ENCODE measurements around the gene TNNI3K.
"Not testable (repeated sequence)": the region's sequence is repeated elsewhere in the genome, so short reads cannot be mapped to it uniquely, and the experiment has no call there.

Gene TNNI3K

GRCh38 chr1:74247881-74248528, 12.8 kb downstream of the TNNI3K start:
- no peak for TF ChIP-seq ZNF274 (IDR thresholded peaks at IDR 0.05; ENCODE audit: low read depth, low read length)
- no peak overlapping the region for H3K4me3 ChIP-seq (ENCODE audit: low read length)

GRCh38 chr1:74253243-74253824, 18.1 kb downstream of the TNNI3K start:
- H3K4me3 ChIP-seq (ENCODE audit: low read length) = not testable (repeated sequence)

- no peak overlapping the region for H3K4me3 ChIP-seq (ENCODE audit: low read length)
- no peak for TF ChIP-seq ZNF274 (IDR thresholded peaks at IDR 0.05; ENCODE audit: low read depth, low read length)
Observed at GRCh38 chr1:74266001-74266400, 30.8 kb downstream of the TNNI3K start.

- no peak for TF ChIP-seq ZNF274 (IDR thresholded peaks at IDR 0.05; ENCODE audit: low read depth, low read length)
- H3K4me3 ChIP-seq (ENCODE audit: low read length) = no peak overlapping the region
Observed at GRCh38 chr1:74271503-74271902, 36.3 kb downstream of the TNNI3K start.

- no peak for TF ChIP-seq ZNF274 (IDR thresholded peaks at IDR 0.05; ENCODE audit: low read depth, low read length)
- H3K4me3 ChIP-seq (ENCODE audit: low read length) = no peak overlapping the region
Observed at GRCh38 chr1:74280642-74281396, 45.6 kb downstream of the TNNI3K start.

- no peak for TF ChIP-seq ZNF274 (IDR thresholded peaks at IDR 0.05; ENCODE audit: low read depth, low read length)
- H3K4me3 ChIP-seq (ENCODE audit: low read length) = no peak overlapping the region
Observed at GRCh38 chr1:74286414-74286813, 51.2 kb downstream of the TNNI3K start.

GRCh38 chr1:74314438-74314837, 79.3 kb downstream of the TNNI3K start:
- TF ChIP-seq ZNF274 (IDR thresholded peaks at IDR 0.05; ENCODE audit: low read depth, low read length) = no peak

GRCh38 chr1:74316302-74316701, 81.1 kb downstream of the TNNI3K start:
- TF ChIP-seq ZNF274 (IDR thresholded peaks at IDR 0.05; ENCODE audit: low read depth, low read length) = no peak

More at GRCh38 chr1:74314438-74314837, 79.3 kb downstream of the TNNI3K start:
- no peak overlapping the region for H3K4me3 ChIP-seq (ENCODE audit: low read length)

GRCh38 chr1:74317663-74318062, 82.5 kb downstream of the TNNI3K start:
- no peak for TF ChIP-seq ZNF274 (IDR thresholded peaks at IDR 0.05; ENCODE audit: low read depth, low read length)
- H3K4me3 ChIP-seq (ENCODE audit: low read length) = no peak overlapping the region

More at GRCh38 chr1:74316302-74316701, 81.1 kb downstream of the TNNI3K start:
- no peak overlapping the region for H3K4me3 ChIP-seq (ENCODE audit: low read length)

- TF ChIP-seq ZNF274 (IDR thresholded peaks at IDR 0.05; ENCODE audit: low read depth, low read length) = no peak
- H3K4me3 ChIP-seq (ENCODE audit: low read length) = no peak overlapping the region
Observed at GRCh38 chr1:74323937-74324473, 88.8 kb downstream of the TNNI3K start.

- H3K4me3 ChIP-seq (ENCODE audit: low read length) = no peak overlapping the region
- TF ChIP-seq ZNF274 (IDR thresholded peaks at IDR 0.05; ENCODE audit: low read depth, low read length) = no peak
Observed at GRCh38 chr1:74324684-74325448, 89.7 kb downstream of the TNNI3K start.

- no peak overlapping the region for H3K4me3 ChIP-seq (ENCODE audit: low read length)
- no peak for TF ChIP-seq ZNF274 (IDR thresholded peaks at IDR 0.05; ENCODE audit: low read depth, low read length)
Observed at GRCh38 chr1:74328851-74329250, 93.7 kb downstream of the TNNI3K start.

- H3K4me3 ChIP-seq (ENCODE audit: low read length) = no peak overlapping the region
- no peak for TF ChIP-seq ZNF274 (IDR thresholded peaks at IDR 0.05; ENCODE audit: low read depth, low read length)
Observed at GRCh38 chr1:74333244-74333643, 98.1 kb downstream of the TNNI3K start.

- TF ChIP-seq ZNF274 (IDR thresholded peaks at IDR 0.05; ENCODE audit: low read depth, low read length) = no peak
- H3K4me3 ChIP-seq (ENCODE audit: low read length) = no peak overlapping the region
Observed at GRCh38 chr1:74334147-74334546, 99.0 kb downstream of the TNNI3K start.
